KMS-11 (cell line): Measurements from ENCODE around the gene PCNX1.

Source experiments
- H2AFZ ChIP-seq: fragments of 200-600 bp; sonication (generic); 2 replicates; pipeline ENCODE4 v1.6.1; 2016; ENCODE audit warnings: antibody characterized with exemption, mixed run types, low read depth
- H3K27ac ChIP-seq: fragments of 200-600 bp; sonication (generic); 2 replicates; pipeline ENCODE4 v1.6.1; 2016; ENCODE audit warnings: mild to moderate bottlenecking, mixed run types
- H3K27me3 ChIP-seq: fragments of 200-600 bp; sonication (generic); 2 replicates; pipeline ENCODE4 v1.6.1; 2017; ENCODE audit warnings: mild to moderate bottlenecking, low read depth, mixed run types, moderate library complexity; ENCODE audit not compliant: insufficient read depth
- H3K36me3 ChIP-seq: fragments of 200-600 bp; sonication (generic); 2 replicates; pipeline ENCODE4 v1.6.1; 2017; ENCODE audit warnings: mild to moderate bottlenecking, mixed run types; ENCODE audit not compliant: insufficient read depth
- H3K4me1 ChIP-seq: fragments of 200-600 bp; sonication (generic); 2 replicates; pipeline ENCODE4 v1.6.1; 2016; ENCODE audit warnings: mild to moderate bottlenecking, low read depth, mixed run types; ENCODE audit not compliant: poor library complexity, severe bottlenecking
- H3K4me2 ChIP-seq: fragments of 200-600 bp; sonication (generic); 2 replicates; pipeline ENCODE4 v1.7.0; 2016; ENCODE audit warnings: mild to moderate bottlenecking, mixed run types
- H3K4me3 ChIP-seq: fragments of 200-600 bp; sonication (generic); IDR thresholded peaks from 2 replicates; pipeline ENCODE4 v1.6.1; 2017; ENCODE audit warnings: low read depth, low read length, mixed read lengths; ENCODE audit not compliant: insufficient read depth
- H3K79me2 ChIP-seq: fragments of 200-600 bp; sonication (generic); 2 replicates; pipeline ENCODE4 v1.6.1; 2016; ENCODE audit warnings: low read depth, mixed run types; ENCODE audit not compliant: insufficient read depth
- H3K9ac ChIP-seq: fragments of 200-600 bp; sonication (generic); 2 replicates; pipeline ENCODE4 v1.6.1; 2016; ENCODE audit warnings: mild to moderate bottlenecking, mixed run types
- H4K20me1 ChIP-seq: fragments of 200-600 bp; sonication (generic); 2 replicates; pipeline ENCODE4 v1.6.1; 2016; ENCODE audit warnings: mild to moderate bottlenecking, mixed run types; ENCODE audit not compliant: insufficient read depth
- TF ChIP-seq, protein P1 (sequence below): fragments of 200-600 bp; sonication (generic); conservative IDR thresholded peaks from 2 replicates; pipeline ENCODE4 v1.6.1; 2017; ENCODE audit warnings: low read depth, mild to moderate bottlenecking, antibody characterized with exemption, low read length, moderate library complexity, mixed read lengths

Gene PCNX1

DNA sequence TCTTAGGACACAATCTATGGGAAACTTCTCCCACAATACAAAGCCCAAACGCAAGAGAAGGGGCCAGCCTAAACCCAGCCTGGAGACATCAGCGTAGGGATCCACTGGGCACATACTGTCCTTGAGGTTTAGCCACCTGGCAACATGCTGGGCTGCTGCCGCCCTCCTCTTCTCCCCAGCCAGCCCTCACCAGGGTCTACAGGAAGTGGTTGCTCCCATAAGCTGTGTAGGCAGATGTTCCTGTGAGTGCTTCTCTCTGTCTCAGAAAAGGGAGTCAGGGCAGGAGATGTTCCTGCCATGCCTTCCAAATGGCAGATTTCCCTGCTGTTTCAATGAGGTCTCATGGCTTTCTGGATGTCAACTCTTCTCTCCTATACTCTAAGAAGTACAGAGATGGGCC, 241.4 kb downstream of the PCNX1 start:
- H3K4me2 ChIP-seq, result no peak overlapping the region

DNA sequence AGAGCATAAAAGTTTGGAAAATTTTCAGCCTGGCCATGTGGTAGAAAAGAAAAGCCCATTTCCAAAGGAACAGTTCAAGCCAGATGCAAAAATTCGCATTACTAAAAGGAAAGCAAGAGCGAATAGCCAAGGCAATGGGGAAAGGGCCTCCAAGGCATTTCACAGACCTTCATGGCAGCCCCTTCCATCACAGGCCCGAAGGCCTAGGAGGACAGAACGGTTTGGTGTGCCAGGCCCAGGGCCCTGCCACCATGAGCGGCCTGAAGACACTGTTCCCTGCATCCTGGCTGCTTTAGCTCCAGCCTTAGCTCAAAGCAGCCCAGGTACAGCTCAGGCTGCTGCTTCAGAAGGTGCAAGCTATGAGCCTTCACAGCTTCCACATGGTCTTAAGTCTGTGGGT, 243.5 kb downstream of the PCNX1 start:
- Histone ChIP-seq H4K20me1 (no peaks in the 10 kb centered on the region), H3K27me3 (no peaks in the 10 kb centered on the region), H3K9ac (no peak overlapping the region), H3K4me3 (no peak overlapping the region), H3K79me2 (no peaks in the 10 kb centered on the region), H3K4me1 (no peaks in the 10 kb centered on the region), H2AFZ (no peak overlapping the region), H3K27ac (no peak overlapping the region), H3K36me3 (no peaks in the 10 kb centered on the region), H3K4me2 (no peak overlapping the region)
- TF ChIP-seq, protein P1, sequence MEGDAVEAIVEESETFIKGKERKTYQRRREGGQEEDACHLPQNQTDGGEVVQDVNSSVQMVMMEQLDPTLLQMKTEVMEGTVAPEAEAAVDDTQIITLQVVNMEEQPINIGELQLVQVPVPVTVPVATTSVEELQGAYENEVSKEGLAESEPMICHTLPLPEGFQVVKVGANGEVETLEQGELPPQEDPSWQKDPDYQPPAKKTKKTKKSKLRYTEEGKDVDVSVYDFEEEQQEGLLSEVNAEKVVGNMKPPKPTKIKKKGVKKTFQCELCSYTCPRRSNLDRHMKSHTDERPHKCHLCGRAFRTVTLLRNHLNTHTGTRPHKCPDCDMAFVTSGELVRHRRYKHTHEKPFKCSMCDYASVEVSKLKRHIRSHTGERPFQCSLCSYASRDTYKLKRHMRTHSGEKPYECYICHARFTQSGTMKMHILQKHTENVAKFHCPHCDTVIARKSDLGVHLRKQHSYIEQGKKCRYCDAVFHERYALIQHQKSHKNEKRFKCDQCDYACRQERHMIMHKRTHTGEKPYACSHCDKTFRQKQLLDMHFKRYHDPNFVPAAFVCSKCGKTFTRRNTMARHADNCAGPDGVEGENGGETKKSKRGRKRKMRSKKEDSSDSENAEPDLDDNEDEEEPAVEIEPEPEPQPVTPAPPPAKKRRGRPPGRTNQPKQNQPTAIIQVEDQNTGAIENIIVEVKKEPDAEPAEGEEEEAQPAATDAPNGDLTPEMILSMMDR, result no peak

More for the DNA sequence above, 241.4 kb downstream of the PCNX1 start:
- Histone ChIP-seq H3K36me3 (no peaks in the 10 kb centered on the region), H3K4me1 (no peaks in the 10 kb centered on the region), H3K27ac (no peak overlapping the region), H2AFZ (no peak overlapping the region), H4K20me1 (no peaks in the 10 kb centered on the region), H3K27me3 (no peaks in the 10 kb centered on the region), H3K79me2 (no peaks in the 10 kb centered on the region), H3K9ac (no peak overlapping the region), H3K4me3 (no peak overlapping the region)
- TF ChIP-seq, protein P1, result no peak

DNA sequence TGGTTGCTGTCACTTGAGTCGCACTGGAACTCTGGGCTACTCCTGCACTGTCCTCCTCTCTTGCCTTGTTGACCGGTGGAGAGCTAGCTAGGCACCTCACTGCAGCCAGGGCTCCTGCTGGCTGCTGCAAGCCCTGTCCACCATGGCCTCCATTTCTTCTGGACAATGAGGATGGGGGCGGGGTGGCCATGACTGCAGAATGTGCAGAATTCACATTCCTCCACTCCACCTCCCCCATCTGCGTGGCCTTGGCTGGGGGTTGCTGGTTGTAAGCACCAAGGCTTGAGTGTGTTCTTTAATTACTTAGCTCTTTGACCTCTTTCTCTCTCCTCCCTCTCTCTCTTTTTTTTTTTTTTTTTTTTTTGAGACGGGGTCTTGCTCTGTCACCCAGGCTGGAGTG, 248.5 kb downstream of the PCNX1 start:
- Histone ChIP-seq H2AFZ (no peak overlapping the region), H3K4me3 (no peak overlapping the region)

DNA sequence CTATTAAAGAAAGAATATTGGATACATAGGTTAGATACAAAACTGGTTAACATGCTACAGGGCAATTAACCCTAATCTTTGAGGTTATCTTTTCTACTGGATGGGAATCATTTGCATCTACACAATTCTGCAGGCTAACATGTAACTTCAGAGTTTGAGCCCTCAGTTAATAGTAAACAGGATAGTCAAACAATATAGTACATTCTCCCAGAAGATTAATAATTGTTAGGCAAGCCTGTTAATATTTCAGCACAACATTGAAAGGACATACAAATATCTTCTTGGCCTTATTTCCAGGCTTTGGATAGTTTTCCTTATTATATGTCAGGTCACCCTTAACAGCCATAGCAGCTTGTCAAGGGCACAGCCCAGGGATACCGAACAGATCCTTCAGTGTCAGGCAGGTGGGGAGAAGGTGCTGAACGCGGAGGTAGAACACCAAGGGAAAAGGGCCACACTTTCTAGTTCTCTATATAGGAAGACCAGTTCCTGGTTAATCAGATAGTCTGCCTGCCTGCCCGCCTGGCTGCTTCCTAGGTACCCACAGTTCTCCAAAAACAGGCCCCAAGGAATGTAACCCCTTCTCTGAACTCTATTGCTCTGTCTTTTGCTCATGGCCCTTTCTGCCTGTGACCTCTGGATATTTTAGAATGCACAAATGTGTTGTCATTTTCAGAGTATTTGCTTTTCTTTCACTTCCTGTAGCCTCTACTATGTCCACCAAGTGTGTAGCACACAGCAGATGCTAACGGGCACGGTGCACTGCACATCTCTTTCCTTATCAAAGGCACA, 256.0 kb downstream of the PCNX1 start:
- H3K9ac ChIP-seq, result no peak overlapping the region
- H3K4me2 ChIP-seq, result no peak overlapping the region
- H4K20me1 ChIP-seq, result no peaks in the 10 kb centered on the region
- H3K4me1 ChIP-seq, result no peaks in the 10 kb centered on the region
- no peaks in the 10 kb centered on the region for H3K36me3 ChIP-seq
- H3K79me2 ChIP-seq, result no peaks in the 10 kb centered on the region
- no peak overlapping the region for H2AFZ ChIP-seq
- H3K4me3 ChIP-seq, result no peak overlapping the region
- no peak overlapping the region for H3K27ac ChIP-seq
- no peaks in the 10 kb centered on the region for H3K27me3 ChIP-seq
- TF ChIP-seq, protein P1, result no peak

More for the DNA sequence above, 248.5 kb downstream of the PCNX1 start:
- no peaks in the 10 kb centered on the region for H4K20me1 ChIP-seq
- TF ChIP-seq, protein P1, result no peak
- no peak overlapping the region for H3K27ac ChIP-seq
- H3K9ac ChIP-seq, result no peak overlapping the region
- no peaks in the 10 kb centered on the region for H3K4me1 ChIP-seq
- H3K36me3 ChIP-seq, result no peaks in the 10 kb centered on the region
- no peaks in the 10 kb centered on the region for H3K79me2 ChIP-seq
- no peak overlapping the region for H3K4me2 ChIP-seq
- no peaks in the 10 kb centered on the region for H3K27me3 ChIP-seq
